Transverse colon (tissue), 4 donors: ENCODE results near the gene SPOCK2. TPM values are rescaled to one million over a fixed set of nuclear protein-coding genes. Genes with fewer than 3 reads are reported as not detected.

Experiments
- DNase-seq: peaks from one replicate; pipeline ENCODE4 v3.0.0-alpha.2; 2019
- H3K27ac ChIP-seq, 4 donors: fragments of 200-600 bp; sonication (generic); 2 replicates each; pipeline ENCODE4 v1.5.1; 2016 to 2018; ENCODE audit warnings: inconsistent platforms in 4 of 4
- H3K27me3 ChIP-seq: fragments of 200-600 bp; sonication (generic); 2 replicates; pipeline ENCODE4 v1.5.1; 2017; ENCODE audit warnings: inconsistent platforms
- H3K36me3 ChIP-seq, 4 donors: fragments of 200-600 bp; sonication (generic); 2 replicates each; pipeline ENCODE4 v1.5.1; 2017 to 2019; ENCODE audit warnings: inconsistent platforms in 4 of 4
- H3K4me1 ChIP-seq, 4 donors: fragments of 200-600 bp; sonication (generic); 2 replicates each; pipeline ENCODE4 v1.5.1; 2017 to 2020; ENCODE audit warnings: inconsistent platforms in 4 of 4
- H3K4me3 ChIP-seq, 4 donors: fragments of 200-600 bp; sonication (generic); 1 replicate in 1 of 4; 2 replicates in 3 of 4; pipeline versions ENCODE4 v1.5.1 to v1.6.1; 2017 to 2019; ENCODE audit warnings: inconsistent platforms in 4 of 4
- H3K9me3 ChIP-seq, 2 donors: fragments of 200-600 bp; sonication (generic); 2 replicates each; pipeline ENCODE4 v1.5.1; 2017 to 2019; ENCODE audit warnings: inconsistent platforms in 2 of 2
- CTCF ChIP-seq, 5 experiments: fragments of 200-600 bp in 3 of 5; fragments of 450-650 bp in 2 of 5; sonication (generic) in 3 of 5; IDR thresholded peaks; 1 replicate in 2 of 5; 2 replicates in 3 of 5; pipeline ENCODE4 v1.5.1; 2016 to 2017; ENCODE audit warnings: antibody characterized with exemption in 5 of 5, inconsistent platforms in 3 of 5, mild to moderate bottlenecking in 2 of 5, moderate library complexity in 1 of 5
- EP300 ChIP-seq: sonication (generic); formaldehyde crosslinking; IDR thresholded peaks from one replicate; pipeline ENCODE4 v1.6.1; 2017; ENCODE audit warnings: antibody characterized with exemption, low read depth
- POLR2A ChIP-seq: fragments of 450-650 bp; IDR thresholded peaks from one replicate; pipeline ENCODE4 v1.6.1; 2016; ENCODE audit warnings: antibody characterized with exemption, mild to moderate bottlenecking, moderate library complexity
- POLR2AphosphoS5 ChIP-seq, 3 donors: sonication (generic); formaldehyde crosslinking; IDR thresholded peaks; one replicate each; pipeline ENCODE4 v1.6.1; 2016; ENCODE audit warnings: antibody characterized with exemption in 3 of 3
- WGBS, 2 donors: methylation state at CpG; one replicate each; pipeline ENCODE4 v1.1.5; 2018; ENCODE audit warnings: low coverage in 1 of 2; 5-methylcytosine and 5-hydroxymethylcytosine counted together
- in situ Hi-C, 4 donors: fragments of 200-750 bp; cut with MboI; loops; one replicate each; pipeline versions ENCODE4 v1.15.0 to v1.15.1; 2017; ENCODE audit warnings: low sequenced_read_pairs in 3 of 4, low pct_ligation_motif_present in 1 of 4, low pct_unique_long_range_greater_than_20kb in 1 of 4
- intact Hi-C: fragments of 100-400 bp; cut with DNase I; formaldehyde crosslinking; loops from one replicate; pipeline ENCODE4 v1.15.1; 2023; ENCODE audit warnings: low total_unique reads
- total RNA-seq, 4 donors: library from RNA; depleted of rRNA; stranded (reverse); fragments of >200 nt; gene quantifications; one replicate each; pipeline ENCODE4 v1.1.0, GENCODE V29; 2016

The SPOCK2 gene
- total RNA-seq, 4 donors from 2014 or later, result 6.0 to 24.7 (median 9.3) TPM

- TF ChIP-seq EP300 (no peak), POLR2A (no peak), POLR2AphosphoS5 (IDR thresholded peaks at IDR 0.05) (no peak)
- WGBS, 2 donors, result 80 to 89% methylated on average over 1 to 7 of the region's 7 CpGs
- DNase-seq, result no peak
- no peaks in the 10 kb centered on the region for H3K9me3 ChIP-seq
- in situ Hi-C loops (loop anchor here in 3 of 4 donors (5.0 to 25.0 kb wide), 2 partner anchors 106 to 284 kb away; no protein-coding TSS in a partner anchor), intact Hi-C loops (no loop called here)
- H3K4me3 ChIP-seq, result no peak overlapping the region
- H3K4me1 ChIP-seq, result no peaks in the 10 kb centered on the region
- no peaks in the 10 kb centered on the region for H3K27me3 ChIP-seq
- H3K27ac ChIP-seq, result no peak overlapping the region
- no peaks in the 10 kb centered on the region for H3K36me3 ChIP-seq
Measured at GRCh38 chr10:72053690-72054089, 34.7 kb downstream of the SPOCK2 start.

DNA sequence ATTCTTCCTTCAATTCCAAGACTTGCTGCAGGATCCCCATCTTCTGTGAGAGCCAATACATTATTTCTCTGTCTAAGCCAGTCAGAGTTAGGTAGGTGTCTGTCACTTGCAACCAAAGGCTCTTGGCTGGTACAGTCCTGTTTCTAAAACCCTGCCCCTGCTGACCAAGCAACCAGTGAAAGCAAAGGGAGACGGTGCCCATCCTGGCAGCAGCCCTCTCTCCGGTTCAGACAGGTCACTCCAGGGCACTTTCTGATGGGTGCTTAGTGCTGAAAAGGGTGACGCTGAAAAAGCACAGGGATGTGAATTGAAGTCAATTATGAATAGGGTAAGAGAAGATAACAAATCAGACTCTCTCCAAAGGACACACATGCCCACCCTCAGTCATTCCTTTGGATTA is 37.5 kb downstream of the SPOCK2 start:
- Histone ChIP-seq H3K36me3 (no peaks in the 10 kb centered on the region), H3K27me3 (no peaks in the 10 kb centered on the region), H3K4me1 (peaks cover 0 to 2% (median 1%) of the 10 kb centered on the region in 4 donors), H3K27ac (no peak overlapping the region), H3K4me3 (no peak overlapping the region), H3K9me3 (no peaks in the 10 kb centered on the region)
- intact Hi-C loops, result no loop called here
- 61 to 100% methylated on average over 1 to 3 of the region's 3 CpGs for WGBS, 2 donors
- TF ChIP-seq EP300 (no peak), POLR2A (no peak), CTCF (IDR thresholded peaks at IDR 0.05) (no peak)
- in situ Hi-C loops, result loop anchor here in 3 of 4 donors (5.0 to 25.0 kb wide), 2 partner anchors 104 to 286 kb away; no protein-coding TSS in a partner anchor
- DNase-seq, result no peak

GRCh38 chr10:72049969-72050781 is 38.2 kb downstream of the SPOCK2 start:
- H3K27me3 ChIP-seq, result no peaks in the 10 kb centered on the region

GRCh38 chr10:72049472-72049871 is 38.9 kb downstream of the SPOCK2 start:
- H3K9me3 ChIP-seq, result no peaks in the 10 kb centered on the region
- no peaks in the 10 kb centered on the region for H3K36me3 ChIP-seq
- DNase-seq, result no peak
- in situ Hi-C loops, result loop anchor here (5.0 to 25.0 kb wide), 4 partner anchors 92 to 295 kb away; no protein-coding TSS in a partner anchor
- H3K4me1 ChIP-seq, result peaks cover 0 to 2% (median 1%) of the 10 kb centered on the region in 4 donors
- 80 to 83% methylated on average over 1 of the region's 1 CpG for WGBS, 2 donors
- H3K27ac ChIP-seq, result no peak overlapping the region
- TF ChIP-seq EP300, result no peak
- no peak for TF ChIP-seq POLR2AphosphoS5 (IDR thresholded peaks at IDR 0.05)
- TF ChIP-seq POLR2A, result no peak
- no peak for TF ChIP-seq CTCF (IDR thresholded peaks at IDR 0.05)
- intact Hi-C loops, result loop anchor here (10.0 kb wide), 1 partner anchor 155 kb away; no protein-coding TSS in a partner anchor
- no peaks in the 10 kb centered on the region for H3K27me3 ChIP-seq
- no peak overlapping the region for H3K4me3 ChIP-seq

More at GRCh38 chr10:72049969-72050781, 38.2 kb downstream of the SPOCK2 start:
- Histone ChIP-seq H3K4me1 (peaks cover 0 to 2% (median 1%) of the 10 kb centered on the region in 4 donors), H3K36me3 (no peaks in the 10 kb centered on the region), H3K4me3 (no peak overlapping the region), H3K27ac (no peak overlapping the region), H3K9me3 (no peaks in the 10 kb centered on the region)
- intact Hi-C loops (loop anchor here (10.0 kb wide), 1 partner anchor 155 kb away; no protein-coding TSS in a partner anchor), in situ Hi-C loops (loop anchor here (5.0 to 25.0 kb wide), 6 partner anchors 93 to 295 kb away; no protein-coding TSS in a partner anchor)
- DNase-seq, result no peak
- TF ChIP-seq POLR2A, result no peak
- no peak for TF ChIP-seq EP300
- TF ChIP-seq POLR2AphosphoS5 (IDR thresholded peaks at IDR 0.05), result no peak
- no peak for TF ChIP-seq CTCF (IDR thresholded peaks at IDR 0.05)
- WGBS, 2 donors, result 87 to 100% methylated on average over 1 to 5 of the region's 5 CpGs
